PFSK-1 (cell line): Measurements from ENCODE around the gene PSORS1C2.

Source experiments
- POLR2AphosphoS5 ChIP-seq: IDR thresholded peaks from 2 replicates; pipeline ENCODE4 v1.6.1; 2012; ENCODE audit warnings: low read depth, mild to moderate bottlenecking, control low read depth, low read length, moderate library complexity
- REST ChIP-seq, 2 experiments: IDR thresholded peaks; 2 replicates each; pipeline versions ENCODE4 v1.6.1 to v1.8.0; 2011 to 2012; ENCODE audit warnings: low read depth in 2 of 2, low read length in 2 of 2, control low read depth in 1 of 2, inconsistent platforms in 1 of 2, mild to moderate bottlenecking in 1 of 2, moderate library complexity in 1 of 2; ENCODE audit not compliant: insufficient read depth in 1 of 2
- SIN3A ChIP-seq: IDR thresholded peaks from 2 replicates; pipeline ENCODE4 v1.6.1; 2012; ENCODE audit warnings: mild to moderate bottlenecking, low read length, moderate library complexity, borderline replicate concordance; ENCODE audit not compliant: insufficient read depth
- TAF1 ChIP-seq: IDR thresholded peaks from 2 replicates; pipeline ENCODE4 v1.6.1; 2012; ENCODE audit warnings: low read length, control low read depth, borderline replicate concordance; ENCODE audit not compliant: insufficient read depth

GRCh38 chr6:31096215-31096614 is 42.7 kb downstream of the PSORS1C2 start:
- TF ChIP-seq POLR2AphosphoS5 (no peak), REST (IDR thresholded peaks at IDR 0.05; ENCODE audit: insufficient read depth in 1 of 2, low read depth in 2 of 2, low read length in 2 of 2) (no peak), SIN3A (no peak), TAF1 (no peak)
